NCI-H1694 treated with DMSO at 0.1 percent for 48 hours (cell line): ENCODE data around the gene GRID2.

Experiments
- DNase-seq: peaks from one replicate; lab custom pipeline; 2025; lab: John Stamatoyannopoulos, UW

The GRID2 gene

DNA sequence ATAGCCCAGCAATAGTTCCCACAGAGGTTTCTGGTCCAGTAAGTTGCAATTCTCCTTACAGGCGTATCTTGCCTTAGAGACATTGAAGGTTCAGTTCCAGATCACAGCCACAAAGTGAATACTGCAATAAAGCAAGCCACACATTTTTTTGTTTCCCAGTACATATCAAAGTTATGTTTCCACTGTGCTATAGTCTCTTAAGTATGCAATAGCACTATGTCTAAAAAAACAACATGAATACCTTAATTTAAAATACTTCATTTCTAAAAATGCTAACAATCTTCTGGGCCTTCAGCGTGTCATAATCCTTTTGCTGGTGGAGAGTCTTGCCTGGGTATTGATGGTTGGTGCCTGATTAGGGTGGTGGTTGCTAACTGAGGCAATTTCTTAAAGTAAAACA is 659.1 kb downstream of the GRID2 start:
- no peak for DNase-seq

DNA sequence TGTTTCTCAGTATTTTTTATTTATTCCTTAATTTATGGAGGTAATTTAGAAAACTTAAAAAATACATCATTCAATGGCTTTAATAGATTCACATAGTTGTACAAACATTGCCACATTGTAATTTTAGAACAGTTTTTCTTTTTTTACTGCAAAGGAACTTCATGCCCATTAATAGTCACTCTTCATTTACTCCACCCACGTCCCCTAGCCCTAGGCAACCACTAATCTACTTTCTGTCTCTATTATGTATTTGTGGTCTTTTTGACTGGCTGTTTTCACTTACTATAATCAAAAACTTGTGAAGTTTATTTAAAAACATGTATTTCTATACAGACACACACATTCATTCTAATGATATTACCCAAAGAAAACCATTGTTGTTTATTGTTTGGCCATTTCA is 664.8 kb downstream of the GRID2 start:
- no peak for DNase-seq

DNA sequence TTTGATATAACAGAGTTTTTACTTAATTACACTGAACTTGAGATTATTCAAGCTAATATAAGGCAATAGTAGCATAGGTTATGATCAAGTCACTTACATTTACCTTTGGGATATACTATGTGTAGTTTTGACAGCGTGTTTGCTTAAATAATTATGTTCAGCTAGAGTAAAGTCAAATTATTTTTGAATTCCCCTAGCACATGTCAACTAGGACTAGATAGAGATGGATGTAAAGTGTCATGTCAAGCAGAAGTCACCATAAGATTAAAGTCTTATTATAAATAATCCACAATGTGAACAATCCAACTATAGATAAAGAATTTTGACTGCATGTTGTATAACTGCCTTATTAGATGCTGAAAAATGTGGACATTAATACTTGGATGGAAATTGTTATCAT is 665.2 kb downstream of the GRID2 start:
- no peak for DNase-seq

DNA sequence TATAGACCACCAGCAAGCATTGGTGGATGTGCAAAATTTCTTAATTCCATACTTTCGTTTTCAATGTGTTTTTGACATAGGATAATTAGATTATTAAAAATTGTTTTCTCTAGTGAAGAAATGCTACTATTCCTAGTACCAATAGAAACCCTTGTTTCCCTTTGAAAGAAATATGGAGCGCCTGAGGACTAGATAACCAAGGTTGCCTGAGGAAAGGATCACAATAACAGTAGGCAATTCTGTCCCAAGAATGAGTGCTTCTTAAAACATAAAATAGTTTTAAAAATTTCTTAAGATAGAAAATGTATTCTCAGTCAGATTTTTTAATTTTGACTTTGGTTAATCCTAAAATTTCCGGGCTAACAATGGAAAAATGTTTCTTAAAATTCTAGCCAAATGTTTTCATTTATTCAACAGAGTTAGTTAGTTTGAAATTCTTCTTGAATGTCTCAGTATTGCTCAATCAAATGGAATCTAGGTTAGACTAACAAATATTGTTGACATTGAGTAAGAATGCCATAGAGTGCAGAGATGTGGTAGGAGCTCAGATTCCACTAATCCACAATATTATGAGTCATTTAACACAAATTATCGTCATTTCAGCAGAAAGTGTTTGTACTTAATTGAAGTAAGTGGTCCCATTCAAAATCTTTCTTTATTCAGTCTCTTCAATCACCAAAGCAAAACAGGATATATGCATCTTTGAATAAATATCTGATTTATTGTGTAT is 666.0 kb downstream of the GRID2 start:
- no peak for DNase-seq

DNA sequence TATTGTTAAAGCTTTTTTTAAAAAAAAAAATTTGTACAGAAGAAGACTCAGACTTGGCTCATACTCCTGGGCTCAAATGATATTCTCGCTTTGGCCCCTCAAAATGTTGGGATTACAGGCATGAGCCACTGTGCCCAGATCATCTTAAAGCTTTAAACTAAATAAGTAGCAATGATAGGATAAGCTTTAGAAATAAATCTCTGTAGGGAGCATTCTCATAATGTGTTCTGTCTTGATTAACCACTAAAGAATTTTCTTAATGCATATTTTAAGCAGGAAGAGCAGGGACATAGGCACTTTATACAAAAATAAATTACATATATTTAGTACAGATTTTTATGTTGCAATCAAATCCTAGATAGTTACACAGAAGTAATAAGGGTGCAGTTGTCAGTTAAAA is 667.2 kb downstream of the GRID2 start:
- no peak for DNase-seq

DNA sequence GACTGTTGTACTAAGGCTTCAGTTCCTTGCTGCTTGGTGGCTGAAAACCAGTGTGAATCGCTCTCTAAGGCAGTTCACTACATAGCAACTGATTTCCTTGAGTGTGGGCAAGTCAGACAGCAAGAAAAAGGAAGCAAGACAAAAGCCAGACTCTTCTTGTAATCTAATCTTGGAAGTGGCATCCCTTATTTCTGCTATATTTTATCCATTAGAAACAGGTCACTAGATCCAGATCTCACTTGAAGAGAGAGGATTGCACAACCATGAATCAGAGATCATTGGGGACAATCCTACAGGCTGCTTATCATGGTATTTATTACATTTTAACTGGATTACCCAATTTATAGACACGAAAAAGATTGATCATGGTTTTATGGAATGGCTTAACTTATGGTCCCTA is 684.5 kb downstream of the GRID2 start:
- no peak for DNase-seq

DNA sequence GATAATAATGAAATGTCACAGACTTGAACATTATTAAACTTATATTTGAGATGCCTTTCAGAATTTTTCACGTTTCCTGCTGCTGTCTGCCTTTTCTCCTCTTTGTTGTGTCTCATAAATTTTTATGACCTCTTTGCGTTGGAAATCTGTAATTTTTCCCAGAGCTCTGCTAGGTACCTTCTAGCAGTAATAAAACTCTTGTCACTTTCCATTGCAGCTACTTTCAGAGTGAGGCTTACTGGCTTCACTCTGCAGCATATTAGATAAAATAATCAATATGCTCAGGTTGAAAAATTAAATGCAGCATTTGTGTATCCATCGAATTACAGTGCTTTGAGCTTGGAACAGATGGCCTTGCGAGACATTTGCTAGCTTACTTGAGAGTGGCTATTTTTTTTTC is 689.0 kb downstream of the GRID2 start:
- DNase-seq = peak; percentile 3

DNA sequence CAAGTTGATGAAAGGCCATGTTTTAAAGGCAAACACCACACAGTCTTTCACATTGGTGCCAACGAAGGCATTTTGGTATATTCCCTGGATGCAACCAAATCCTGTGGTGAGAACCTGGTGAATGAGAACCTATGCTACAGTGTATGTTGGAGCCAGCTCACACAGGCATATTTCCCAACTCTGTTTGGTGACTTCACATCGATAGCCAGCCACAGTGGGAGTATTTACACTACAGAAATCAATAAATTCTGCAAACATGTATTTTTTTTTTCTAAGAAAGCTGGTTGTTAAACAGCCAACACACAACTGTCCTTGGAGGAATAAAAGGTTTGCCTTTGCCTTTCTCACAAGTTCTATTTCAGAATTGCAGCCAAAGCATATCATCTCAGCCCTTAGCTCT is 691.0 kb downstream of the GRID2 start:
- DNase-seq = no peak

DNA sequence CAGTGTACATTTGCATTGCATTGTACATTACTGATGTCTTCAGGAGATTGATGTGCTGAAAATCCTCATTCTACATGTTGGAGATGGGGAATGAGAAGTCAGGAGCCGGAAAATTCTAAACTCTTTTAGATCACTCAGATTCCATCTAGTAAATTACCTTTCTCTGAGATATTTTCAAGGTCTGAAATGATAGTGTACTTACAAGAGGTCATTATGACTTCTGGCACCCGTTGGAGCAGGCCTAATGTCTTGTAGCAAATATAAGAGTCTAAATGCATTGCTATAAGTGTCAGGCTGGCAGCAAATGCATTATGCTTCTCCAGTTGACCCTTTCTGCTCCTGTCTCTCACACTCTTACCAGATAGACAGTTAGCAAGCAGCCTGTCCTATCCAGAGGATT is 692.8 kb downstream of the GRID2 start:
- no peak for DNase-seq

DNA sequence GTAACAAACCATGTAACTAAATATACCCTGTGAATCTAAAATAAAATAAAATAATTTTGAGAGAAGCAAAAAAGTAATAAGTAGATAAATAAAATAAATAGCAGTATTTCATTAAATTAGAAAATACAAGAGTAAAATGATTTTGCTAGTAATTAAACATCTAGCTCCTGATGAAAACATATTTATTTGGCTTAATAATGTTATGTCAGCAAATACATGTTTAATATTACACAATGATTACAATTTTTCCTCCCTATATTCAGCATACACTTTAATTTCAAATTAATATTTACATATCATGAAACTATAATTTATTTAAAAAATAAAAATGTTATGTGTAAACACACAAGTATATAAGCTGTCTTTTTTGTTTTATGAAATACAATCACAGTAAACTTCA is 697.1 kb downstream of the GRID2 start:
- DNase-seq = no peak

DNA sequence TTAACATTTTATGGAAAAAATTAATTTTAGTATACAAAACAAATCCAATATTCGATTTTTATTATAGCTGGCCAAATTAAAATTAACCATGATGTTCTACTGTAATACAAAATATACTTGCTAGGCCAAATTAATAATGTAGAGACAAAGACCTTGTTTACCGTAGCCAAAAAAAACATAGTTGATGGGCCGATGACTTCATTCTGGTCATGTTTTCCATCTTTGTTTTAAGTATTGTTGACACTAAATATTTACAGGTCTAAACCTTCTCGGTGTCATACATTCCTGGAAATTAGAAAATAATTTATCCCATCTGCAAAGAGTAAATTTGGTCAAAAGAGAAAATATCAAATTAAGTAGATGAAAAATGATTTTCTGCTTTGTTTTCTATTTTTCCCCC is 698.5 kb downstream of the GRID2 start:
- no peak for DNase-seq

DNA sequence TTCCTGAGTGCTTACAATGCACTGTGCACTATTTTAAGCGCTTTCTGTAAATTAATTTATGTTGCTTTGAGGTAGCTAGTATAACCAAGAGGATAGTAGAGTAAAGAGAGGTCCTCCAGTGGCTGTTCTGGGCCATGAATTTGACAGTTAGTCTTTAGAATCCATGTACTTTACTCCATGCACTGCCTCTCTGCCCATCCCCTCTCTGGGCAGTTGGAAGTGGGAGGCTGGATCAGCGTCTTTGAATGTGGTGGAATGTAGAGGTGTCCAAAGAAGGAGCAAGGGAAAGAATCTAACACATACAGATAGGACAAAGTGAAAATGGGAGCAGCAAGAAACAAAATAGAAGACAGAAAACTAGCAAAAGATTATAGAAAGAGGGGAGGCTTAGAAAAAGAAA is 712.6 kb downstream of the GRID2 start:
- no peak for DNase-seq

DNA sequence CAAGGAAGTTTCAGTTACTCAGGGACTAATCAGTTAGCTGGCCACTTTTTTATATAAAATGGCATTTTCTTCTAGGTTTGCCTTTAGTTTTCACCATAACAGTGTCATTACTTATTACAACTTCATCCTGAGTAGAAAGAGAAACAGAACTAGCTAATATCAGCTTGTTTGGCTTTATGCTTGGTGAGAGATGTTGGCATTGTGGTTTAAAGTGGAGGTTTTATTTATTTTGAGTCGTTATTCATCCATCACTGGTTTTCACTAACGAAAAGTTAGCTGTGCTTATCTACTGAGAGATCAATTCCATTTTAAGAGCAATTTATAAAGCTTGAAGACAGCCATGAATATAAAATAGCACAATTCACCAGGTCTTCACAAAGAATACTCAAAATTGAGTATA is 714.5 kb downstream of the GRID2 start:
- no peak for DNase-seq

DNA sequence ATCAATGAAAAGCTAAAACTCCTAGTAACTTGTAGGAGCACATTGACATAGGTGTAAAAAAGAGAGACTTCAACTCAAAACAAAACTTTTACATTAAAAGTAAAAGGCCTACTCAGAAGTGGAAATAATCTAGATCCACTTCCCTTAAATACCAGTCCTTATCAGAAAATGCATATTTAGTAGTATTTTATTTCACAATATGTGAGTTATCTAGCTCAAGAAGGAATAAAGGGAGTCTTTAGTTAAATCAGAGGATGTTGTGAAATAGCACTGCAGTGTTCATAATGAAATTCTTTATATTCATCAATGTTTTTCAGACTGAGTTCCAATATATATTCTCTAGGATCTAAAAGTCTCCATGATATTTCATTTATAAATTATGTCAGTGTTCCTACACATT is 715.0 kb downstream of the GRID2 start:
- no peak for DNase-seq

DNA sequence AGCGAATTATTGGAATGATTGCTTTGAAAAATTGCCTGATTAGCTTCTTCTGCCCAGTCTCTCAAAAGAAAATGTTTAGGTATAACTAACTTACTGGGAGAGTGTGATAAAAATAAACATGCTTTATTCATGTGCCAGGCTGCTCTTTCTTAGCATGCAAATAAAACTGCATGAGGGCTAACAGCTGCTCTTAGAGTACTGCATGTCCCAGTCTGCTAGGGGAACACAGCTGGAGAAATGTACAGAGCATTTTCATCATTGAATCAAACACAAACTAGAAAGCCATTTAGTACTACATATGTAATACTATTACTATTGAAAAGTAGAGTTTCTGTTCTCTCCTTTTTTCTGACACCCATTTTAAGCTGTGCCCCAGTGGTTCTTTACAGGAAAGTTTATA is 726.0 kb downstream of the GRID2 start:
- no peak for DNase-seq

DNA sequence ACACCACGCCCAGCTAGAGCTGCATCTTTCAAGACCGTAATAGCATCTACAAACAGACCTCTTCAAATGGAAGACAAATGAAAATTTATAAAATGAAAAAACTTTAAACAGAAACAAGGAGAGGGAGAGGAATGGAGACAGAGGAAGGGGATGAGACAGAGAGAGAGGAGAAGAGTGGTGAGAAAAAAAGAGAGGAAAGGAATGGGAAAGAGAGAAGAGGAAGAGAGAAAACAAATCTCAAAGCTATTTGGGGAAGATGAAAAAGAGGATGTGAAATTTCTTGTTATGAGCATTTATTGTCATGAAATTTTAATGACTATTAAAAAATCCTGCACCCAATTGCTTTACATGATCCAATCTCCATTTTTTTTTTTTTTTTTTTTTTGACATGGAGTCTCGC is 726.9 kb downstream of the GRID2 start:
- no peak for DNase-seq

DNA sequence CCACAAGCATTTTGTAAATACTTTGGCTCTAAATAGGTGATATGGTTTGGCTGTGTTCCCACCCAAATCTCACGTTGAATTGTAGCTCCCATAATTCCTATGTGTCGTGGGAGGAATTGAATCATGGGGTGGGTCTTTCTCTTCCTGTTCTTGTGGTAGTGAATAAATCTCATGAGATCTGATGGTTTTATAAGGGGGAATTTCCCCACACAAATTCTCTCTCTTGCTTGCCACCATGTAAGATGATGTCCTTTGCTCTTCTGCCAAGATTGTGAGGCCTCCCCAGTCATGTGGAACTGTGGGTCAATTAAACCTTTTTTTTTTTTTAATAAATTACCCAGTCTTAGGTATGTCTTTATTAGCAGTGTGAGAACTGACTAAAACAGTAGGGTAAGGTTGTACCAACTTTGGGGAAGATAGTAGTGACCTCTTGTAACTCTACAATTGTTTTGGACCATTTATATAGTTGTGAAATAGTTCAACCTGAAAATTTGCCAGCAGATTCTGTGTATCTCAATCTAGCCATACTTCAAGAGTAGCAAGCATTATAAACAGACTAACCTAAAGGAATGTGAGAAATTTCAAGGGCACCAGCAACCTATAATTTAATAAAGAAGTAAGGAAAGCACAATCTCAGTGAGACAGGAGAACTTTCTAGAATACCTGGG is 727.8 kb downstream of the GRID2 start:
- DNase-seq = no peak

DNA sequence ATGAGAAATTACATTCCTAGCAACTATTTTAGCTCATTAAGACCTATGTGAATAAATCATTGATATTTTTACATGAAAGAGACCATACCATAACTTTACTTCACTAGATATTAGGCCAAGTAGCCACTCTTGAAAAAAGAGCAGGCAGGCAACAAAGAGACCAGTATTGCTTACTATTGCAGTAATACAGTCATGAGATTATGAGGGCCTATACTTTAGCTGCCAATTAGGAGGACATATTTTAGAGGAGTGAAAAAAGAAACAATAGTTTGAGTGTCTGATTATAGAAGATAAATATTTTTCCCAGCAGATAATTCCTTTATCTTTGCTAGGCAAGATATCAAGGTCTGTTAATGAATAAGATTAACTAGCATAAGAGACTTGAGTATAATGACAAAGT is 739.0 kb downstream of the GRID2 start:
- DNase-seq = no peak

DNA sequence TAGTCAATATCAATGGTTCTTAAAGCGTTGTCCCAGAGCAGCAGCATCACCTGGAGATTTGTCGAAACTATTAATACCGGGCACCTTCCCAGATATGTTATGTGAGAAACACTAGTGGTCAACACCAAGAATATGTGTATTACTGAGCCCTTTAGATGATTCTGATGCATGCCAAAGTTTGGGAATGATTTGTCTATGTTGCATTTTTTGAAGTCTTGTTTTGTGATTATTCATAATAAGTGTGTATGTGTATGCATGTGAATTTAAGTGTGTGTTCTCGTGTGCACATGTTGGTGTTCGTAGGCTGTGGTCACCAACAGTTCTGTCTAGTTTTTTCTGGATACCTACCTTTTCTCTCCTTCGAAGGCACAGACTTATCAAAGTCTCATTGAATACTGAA is 749.4 kb downstream of the GRID2 start:
- no peak for DNase-seq

DNA sequence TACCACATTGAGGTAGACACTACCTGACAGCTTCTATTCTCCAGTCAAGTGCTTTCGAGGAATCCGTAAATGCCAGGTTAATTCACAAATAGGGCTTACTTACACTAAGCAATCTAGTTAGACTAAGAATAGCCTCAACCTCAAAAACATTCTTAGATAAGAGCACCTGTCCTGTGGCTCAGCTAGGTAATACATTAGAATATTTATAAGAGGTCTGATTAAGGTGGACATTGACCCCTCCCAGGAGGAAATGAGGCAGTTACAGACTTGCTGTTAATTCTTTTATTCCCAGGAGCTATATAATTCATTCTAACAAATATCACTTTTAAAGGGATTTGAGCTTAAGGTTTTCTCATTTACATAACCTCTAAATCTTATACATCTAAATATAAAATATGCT is 758.1 kb downstream of the GRID2 start:
- DNase-seq = no peak

DNA sequence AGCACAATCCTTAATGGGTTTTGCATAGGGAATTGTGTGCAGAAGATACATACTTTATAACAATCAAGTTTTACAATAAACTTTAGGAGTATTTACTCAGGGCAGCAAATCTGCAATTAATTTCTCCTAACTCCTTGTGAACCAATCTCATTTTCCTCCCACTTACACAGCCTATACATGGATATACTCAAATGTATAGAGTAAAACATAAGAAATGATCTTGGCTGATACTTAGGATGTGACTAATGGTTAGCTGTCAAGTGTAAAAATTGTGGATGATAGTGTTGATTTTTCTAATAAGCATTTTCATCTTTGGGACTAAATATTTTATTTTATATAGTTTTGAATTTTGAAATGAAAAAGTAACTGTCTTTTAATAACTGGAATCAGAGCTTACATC is 759.6 kb downstream of the GRID2 start:
- DNase-seq = no peak

DNA sequence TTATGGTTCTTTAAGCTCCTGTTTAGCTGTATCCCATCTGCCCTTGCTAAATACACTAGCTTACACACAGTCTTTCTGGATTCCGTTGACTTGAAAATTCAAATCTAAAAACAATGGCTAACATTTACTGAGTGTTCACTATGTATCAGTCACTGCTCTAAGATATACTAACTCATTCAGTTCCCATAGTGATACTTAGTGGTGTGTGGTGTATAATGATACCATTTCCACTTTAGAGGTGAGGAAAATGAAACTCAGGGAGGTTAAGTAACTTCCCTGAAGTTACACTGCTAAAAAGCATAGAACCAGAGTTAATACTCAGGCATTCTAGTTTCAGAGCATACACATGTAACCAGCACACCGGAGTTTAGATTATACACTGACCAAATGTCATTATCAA is 762.0 kb downstream of the GRID2 start:
- no peak for DNase-seq

DNA sequence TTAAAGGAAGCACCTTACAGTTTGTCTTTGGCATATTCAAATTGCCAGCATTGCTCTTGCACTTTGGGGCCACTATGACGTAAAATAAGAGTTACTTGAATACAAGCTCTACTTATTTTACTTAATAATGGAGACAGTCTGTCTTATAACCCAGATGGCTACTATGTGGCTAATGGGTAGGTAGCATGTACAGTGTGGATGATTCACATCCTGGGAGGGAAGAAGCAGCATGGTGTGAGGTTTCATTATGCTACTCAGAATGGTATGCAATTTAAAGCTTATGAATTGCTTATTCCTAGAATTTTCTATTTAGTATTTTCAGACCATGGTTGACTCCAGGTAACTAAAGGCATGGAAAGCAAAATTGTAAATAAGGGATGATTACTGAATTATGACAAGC is 763.0 kb downstream of the GRID2 start:
- DNase-seq = no peak

DNA sequence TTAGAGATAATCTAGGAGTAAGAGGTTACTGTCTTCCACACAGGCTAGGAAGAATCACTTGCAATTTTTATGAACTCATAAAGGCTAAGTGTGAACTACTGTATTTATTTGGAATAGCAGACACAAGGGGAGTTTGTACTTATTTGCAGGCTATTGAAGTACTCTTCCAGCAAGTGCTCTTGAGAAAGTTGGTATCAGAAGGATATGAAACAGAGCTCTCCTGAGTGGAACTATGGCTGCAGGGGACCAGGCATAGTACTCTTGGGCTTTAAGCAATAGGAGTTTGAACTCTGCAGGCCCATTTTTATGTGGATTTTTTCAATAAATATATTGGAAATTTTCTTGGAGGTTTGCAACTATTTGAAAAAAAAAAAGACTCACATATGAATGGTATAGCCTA is 768.5 kb downstream of the GRID2 start:
- DNase-seq = no peak
